Lung (tissue), 12 donors: ENCODE measurements around the gene MYMK. TPM values are rescaled to one million over a fixed set of nuclear protein-coding genes. Genes with fewer than 3 reads are reported as not detected.
A peak's percentile ranks its signal among the peaks of the same experiment; 100 is the strongest.

Experiments
- ATAC-seq: fragments of 200-7000 bp; cut with Tn5 transposase; one replicate; pipeline ENCODE4 v1.9.1; 2020; ENCODE audit warnings: moderate number of reproducible peaks; ENCODE audit not compliant: insufficient read depth, low FRiP score
- DNase-seq, 3 donors: peaks; one replicate each; pipeline ENCODE4 v3.0.0-alpha.2; 2013 to 2017
- H3K27ac ChIP-seq, 2 donors: one replicate each; pipeline ENCODE4 v1.5.1; 2013; ENCODE audit warnings: mild to moderate bottlenecking in 2 of 2, moderate library complexity in 2 of 2, control low read depth in 1 of 2, inconsistent platforms in 1 of 2, low read depth in 1 of 2, low read length in 1 of 2
- H3K27me3 ChIP-seq, 3 donors: one replicate each; pipeline ENCODE4 v1.5.1; 2013; ENCODE audit warnings: low read length in 2 of 3; ENCODE audit not compliant: control insufficient read depth in 3 of 3, insufficient read depth in 3 of 3
- H3K36me3 ChIP-seq, 4 donors: one replicate each; pipeline ENCODE4 v1.5.1; 2013; ENCODE audit warnings: low read length in 4 of 4, mild to moderate bottlenecking in 1 of 4, moderate library complexity in 1 of 4; ENCODE audit not compliant: control insufficient read depth in 4 of 4, insufficient read depth in 4 of 4
- H3K4me1 ChIP-seq, 5 donors: one replicate each; pipeline ENCODE4 v1.5.1; 2013; ENCODE audit warnings: low read length in 5 of 5, mild to moderate bottlenecking in 2 of 5, moderate library complexity in 1 of 5; ENCODE audit not compliant: control insufficient read depth in 5 of 5, insufficient read depth in 5 of 5
- H3K4me3 ChIP-seq: one replicate; pipeline ENCODE4 v1.5.1; 2013; ENCODE audit warnings: mild to moderate bottlenecking, control low read depth, moderate library complexity
- H3K9ac ChIP-seq, 2 donors: one replicate each; pipeline ENCODE4 v1.5.1; 2013; ENCODE audit warnings: low read length in 2 of 2, control low read depth in 1 of 2; ENCODE audit not compliant: insufficient read depth in 1 of 2
- H3K9me3 ChIP-seq, 4 donors: one replicate each; pipeline ENCODE4 v1.5.1; 2013; ENCODE audit warnings: low read length in 3 of 4, mild to moderate bottlenecking in 1 of 4, moderate library complexity in 1 of 4; ENCODE audit not compliant: control insufficient read depth in 4 of 4, insufficient read depth in 3 of 4
- WGBS, 2 donors: extraction: QIAGEN DNeasy Blood & Tissue Kit; methylation state at CpG; one replicate each; pipeline ENCODE4 v1.1.7; 2013; 5-methylcytosine and 5-hydroxymethylcytosine counted together
- polyA plus RNA-seq, 2 donors: library from polyadenylated mRNA; stranded (reverse); fragments of 200-250 nt; gene quantifications; one replicate each; pipeline ENCODE4 v1.2.1, GENCODE V29; 2013
- total RNA-seq, 2 donors: library from RNA; depleted of rRNA in 1 of 2; stranded (reverse); fragments of >200 nt in 1 of 2; gene quantifications; one replicate each; pipeline ENCODE4 v1.2.1, GENCODE V29; 2014 to 2021
- TF ChIP-seq, protein P1 (sequence below): IDR thresholded peaks from 2 replicates; pipeline ENCODE4 v1.5.1; 2012; ENCODE audit warnings: mild to moderate bottlenecking; ENCODE audit errors: control extremely low read depth, extremely low read depth
- donor health status: control.
- donor health status: control.
- donor health status: Bipolar disorder and iron deficiency.
- donor health status: healthy.
- donor health status: DM: yes; HTN: yes; CAD: no.

Gene MYMK
- total and polyA plus RNA-seq, 4 donors = not detected

GRCh38 chr9:133563291-133563796 lies 38.6 kb upstream of the MYMK start:
- Histone ChIP-seq H3K4me3 (no peak overlapping the region), H3K27me3 (peaks cover 0 to 5% (median 0%) of the 10 kb centered on the region in 3 donors), H3K9me3 (no peaks in the 10 kb centered on the region), H3K9ac (no peak overlapping the region), H3K36me3 (no peaks in the 10 kb centered on the region), H3K4me1 (peaks cover 0 to 56% (median 23%) of the 10 kb centered on the region in 5 donors), H3K27ac (peak overlapping the region in 1 of 2 donors; percentile 15)
- TF ChIP-seq, protein P1, sequence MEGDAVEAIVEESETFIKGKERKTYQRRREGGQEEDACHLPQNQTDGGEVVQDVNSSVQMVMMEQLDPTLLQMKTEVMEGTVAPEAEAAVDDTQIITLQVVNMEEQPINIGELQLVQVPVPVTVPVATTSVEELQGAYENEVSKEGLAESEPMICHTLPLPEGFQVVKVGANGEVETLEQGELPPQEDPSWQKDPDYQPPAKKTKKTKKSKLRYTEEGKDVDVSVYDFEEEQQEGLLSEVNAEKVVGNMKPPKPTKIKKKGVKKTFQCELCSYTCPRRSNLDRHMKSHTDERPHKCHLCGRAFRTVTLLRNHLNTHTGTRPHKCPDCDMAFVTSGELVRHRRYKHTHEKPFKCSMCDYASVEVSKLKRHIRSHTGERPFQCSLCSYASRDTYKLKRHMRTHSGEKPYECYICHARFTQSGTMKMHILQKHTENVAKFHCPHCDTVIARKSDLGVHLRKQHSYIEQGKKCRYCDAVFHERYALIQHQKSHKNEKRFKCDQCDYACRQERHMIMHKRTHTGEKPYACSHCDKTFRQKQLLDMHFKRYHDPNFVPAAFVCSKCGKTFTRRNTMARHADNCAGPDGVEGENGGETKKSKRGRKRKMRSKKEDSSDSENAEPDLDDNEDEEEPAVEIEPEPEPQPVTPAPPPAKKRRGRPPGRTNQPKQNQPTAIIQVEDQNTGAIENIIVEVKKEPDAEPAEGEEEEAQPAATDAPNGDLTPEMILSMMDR = no peak
- ATAC-seq = no peak
- DNase-seq = peak; percentile 93 to 95 (median 95)
- 20 to 33% methylated on average over 14 of the region's 14 CpGs for WGBS, 2 donors

GRCh38 chr9:133562611-133563290 lies 38.0 kb upstream of the MYMK start:
- Histone ChIP-seq H3K9ac (no peak overlapping the region), H3K27me3 (peaks cover 0 to 5% (median 0%) of the 10 kb centered on the region in 3 donors), H3K9me3 (no peaks in the 10 kb centered on the region), H3K36me3 (no peaks in the 10 kb centered on the region), H3K4me1 (peaks cover 0 to 61% (median 28%) of the 10 kb centered on the region in 5 donors), H3K4me3 (no peak overlapping the region), H3K27ac (peak overlapping the region in 1 of 2 donors; percentile 15)
- ATAC-seq (no peak), DNase-seq (no peak)
- TF ChIP-seq, protein P1 = no peak
- WGBS, 2 donors = 90 to 94% methylated on average over 15 to 54 of the region's 54 CpGs

- TF ChIP-seq, protein P1 = no peak
- Histone ChIP-seq H3K9ac (no peak overlapping the region), H3K4me3 (no peak overlapping the region), H3K9me3 (no peaks in the 10 kb centered on the region), H3K36me3 (no peaks in the 10 kb centered on the region), H3K4me1 (peaks cover 0 to 65% (median 30%) of the 10 kb centered on the region in 5 donors), H3K27ac (no peak overlapping the region), H3K27me3 (peaks cover 0 to 5% (median 0%) of the 10 kb centered on the region in 3 donors)
- 87 to 91% methylated on average over 29 to 32 of the region's 32 CpGs for WGBS, 2 donors
- DNase-seq = no peak
- no peak for ATAC-seq
Measured at GRCh38 chr9:133561976-133562554, 37.3 kb upstream of the MYMK start.
